ENCODE measurements around the gene MEPCE.

MEPCE gene

GRCh38 chr7:100407285-100408180 is 22.1 kb upstream of the MEPCE start:
- DNase-seq, result peak; percentile 26 to 43

GRCh38 chr7:100411101-100411500 is 18.5 kb upstream of the MEPCE start:
- no peak for DNase-seq

GRCh38 chr7:100413346-100413745 is 16.3 kb upstream of the MEPCE start:
- no peak for DNase-seq

- no peak for DNase-seq
Measured at GRCh38 chr7:100413889-100414288, 15.7 kb upstream of the MEPCE start.

- no peak for DNase-seq
Measured at GRCh38 chr7:100415448-100415847, 14.2 kb upstream of the MEPCE start.

- no peak for DNase-seq
Measured at GRCh38 chr7:100418930-100419659, 10.5 kb upstream of the MEPCE start.

GRCh38 chr7:100419660-100420226 is 9.9 kb upstream of the MEPCE start:
- no peak for DNase-seq

- DNase-seq, result no peak
Measured at GRCh38 chr7:100423315-100423714, 6.3 kb upstream of the MEPCE start.

GRCh38 chr7:100425347-100425746 is 4.3 kb upstream of the MEPCE start:
- DNase-seq, result no peak

- no peak for DNase-seq
Measured at GRCh38 chr7:100426516-100426915, 3.1 kb upstream of the MEPCE start.

- no peak for DNase-seq
Measured at GRCh38 chr7:100427762-100428198, 1.9 kb upstream of the MEPCE start.

GRCh38 chr7:100428199-100428966 is 1.2 kb upstream of the MEPCE start, which contains the start of gene ZCWPW1:
ZCWPW1 (minus strand) TSS chr7:100428703; CDS start chr7:100420649, 8,054 bp downstream.
- peak; percentile 97 to 99 for DNase-seq

- DNase-seq, result peak; percentile 100
Measured at GRCh38 chr7:100428967-100429636, 529 bp upstream of the MEPCE start.

- DNase-seq, result no peak
Measured at GRCh38 chr7:100430493-100431285, 1.1 kb downstream of the MEPCE start.

- DNase-seq, result no peak
Measured at GRCh38 chr7:100431286-100431735, 1.7 kb downstream of the MEPCE start.

- no peak for DNase-seq
Measured at GRCh38 chr7:100432053-100432452, 2.4 kb downstream of the MEPCE start.

- no peak for DNase-seq
Measured at GRCh38 chr7:100432621-100433275, 3.1 kb downstream of the MEPCE start.

- no peak for DNase-seq
Measured at GRCh38 chr7:100433276-100433591, 3.6 kb downstream of the MEPCE start.

GRCh38 chr7:100433592-100434296 is 4.1 kb downstream of the MEPCE start:
- no peak for DNase-seq

All from NCI-H1930 (cell line).